Testis (tissue), 3 donors: ENCODE results near the gene SYNGR3. TPM values are rescaled to one million over a fixed set of nuclear protein-coding genes. Genes with fewer than 3 reads are reported as not detected.

Experiments
- DNase-seq: peaks from one replicate; pipeline ENCODE4 v3.0.0-alpha.2; 2019
- H3K27ac ChIP-seq, 2 donors: fragments of 200-600 bp; sonication (generic); one replicate each; pipeline ENCODE4 v1.5.1; 2019
- H3K27me3 ChIP-seq: fragments of 200-600 bp; sonication (generic); one replicate; pipeline ENCODE4 v1.5.1; 2019
- H3K36me3 ChIP-seq: fragments of 200-600 bp; sonication (generic); one replicate; pipeline ENCODE4 v1.5.1; 2017; ENCODE audit warnings: low read depth; ENCODE audit errors: missing control alignments
- H3K4me1 ChIP-seq: fragments of 200-600 bp; sonication (generic); one replicate; pipeline ENCODE4 v1.5.1; 2019
- H3K4me3 ChIP-seq, 2 donors: fragments of 200-600 bp; sonication (generic); one replicate each; pipeline ENCODE4 v1.5.1; 2017 to 2019
- H3K9me3 ChIP-seq: fragments of 200-600 bp; sonication (generic); one replicate; pipeline ENCODE4 v1.5.1; 2017
- CTCF ChIP-seq, 3 experiments: fragments of 450-650 bp in 2 of 3; fragments of 200-600 bp in 1 of 3; sonication (generic) in 1 of 3; IDR thresholded peaks; one replicate each; pipeline ENCODE4 v1.5.1; 2016 to 2019; ENCODE audit warnings: antibody characterized with exemption in 3 of 3, mild to moderate bottlenecking in 2 of 3, moderate library complexity in 1 of 3
- POLR2A ChIP-seq: fragments of 450-650 bp; IDR thresholded peaks from one replicate; pipeline ENCODE4 v1.6.1; 2017; ENCODE audit warnings: antibody characterized with exemption, mild to moderate bottlenecking, moderate library complexity
- WGBS, 2 donors: methylation state at CpG; one replicate each; pipeline ENCODE4 v1.1.5; 2018; 5-methylcytosine and 5-hydroxymethylcytosine counted together
- intact Hi-C: fragments of 100-400 bp; cut with DNase I; formaldehyde crosslinking; loops from one replicate; pipeline ENCODE4 v1.15.1; 2023; ENCODE audit warnings: low total_unique reads
- polyA plus RNA-seq: library from polyadenylated mRNA; stranded (reverse); fragments of 350-450 nt; fragmentation: Illumina TruSeq; extraction: RNeasy Lipid Tissue Mini Kit (QIAGEN cat#74804); gene quantifications from one replicate; pipeline ENCODE4 v1.2.3, GENCODE V29; 2014; ENCODE audit warnings: low read depth, low replicate concordance; ENCODE audit not compliant: insufficient read depth
- total RNA-seq, 2 donors: library from RNA; depleted of rRNA; stranded (reverse); fragments of >200 nt; gene quantifications; one replicate each; pipeline ENCODE4 v1.2.3, GENCODE V29; 2016

SYNGR3 gene
- total and polyA plus RNA-seq, 3 donors from 2014 or later: 10.0 to 33.5 (median 20.9) TPM

DNA sequence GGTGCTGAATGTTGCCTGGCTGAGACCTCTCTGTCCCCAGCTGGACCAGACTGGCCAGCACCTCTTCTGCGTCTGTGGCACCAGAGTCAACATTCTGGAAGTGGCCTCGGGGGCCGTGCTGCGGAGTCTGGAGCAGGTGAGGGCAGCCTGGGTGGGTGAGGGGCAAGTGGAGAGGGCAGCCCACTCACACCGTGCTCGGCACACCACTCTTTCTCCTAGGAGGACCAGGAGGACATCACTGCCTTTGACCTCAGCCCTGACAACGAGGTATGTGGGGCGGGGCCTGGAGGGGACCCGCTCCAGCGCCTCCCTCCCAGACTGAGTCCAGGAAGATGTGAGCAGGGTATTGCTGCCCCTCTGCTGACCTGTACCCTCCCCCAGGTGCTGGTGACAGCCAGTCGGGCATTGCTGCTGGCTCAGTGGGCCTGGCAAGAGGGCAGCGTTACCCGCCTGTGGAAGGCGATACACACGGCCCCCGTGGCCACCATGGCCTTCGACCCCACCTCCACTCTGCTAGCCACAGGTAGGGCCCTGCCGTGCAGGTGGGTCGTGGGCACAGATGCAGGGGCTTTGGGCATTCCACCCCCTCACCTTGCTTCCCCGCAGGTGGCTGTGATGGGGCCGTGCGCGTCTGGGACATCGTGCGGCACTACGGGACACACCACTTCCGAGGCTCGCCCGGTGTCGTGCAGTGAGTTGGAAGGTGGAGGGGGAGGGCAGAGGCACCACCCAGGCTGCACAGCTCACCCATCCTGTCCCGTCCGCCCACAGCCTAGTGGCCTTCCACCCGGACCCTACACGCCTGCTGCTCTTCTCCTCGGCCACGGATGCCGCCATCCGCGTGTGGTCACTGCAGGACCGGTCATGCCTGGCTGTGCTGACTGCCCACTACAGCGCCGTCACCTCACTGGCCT, 15.4 kb upstream of the SYNGR3 start:
- TF ChIP-seq POLR2A (no peak), CTCF (IDR thresholded peaks at IDR 0.05) (no peak)
- Histone ChIP-seq H3K4me1 (peaks cover 14% of the 10 kb centered on the region), H3K36me3 (no peaks in the 10 kb centered on the region), H3K4me3 (no peak overlapping the region), H3K27ac (no peak overlapping the region), H3K9me3 (no peaks in the 10 kb centered on the region), H3K27me3 (no peaks in the 10 kb centered on the region)
- no peak for DNase-seq
- 89 to 94% methylated on average over 31 to 37 of the region's 42 CpGs for WGBS, 2 donors
- intact Hi-C loops: no loop called here

GRCh38 chr16:1975432-1976215, 14.1 kb upstream of the SYNGR3 start:
- Histone ChIP-seq H3K36me3 (no peaks in the 10 kb centered on the region), H3K4me3 (no peak overlapping the region), H3K4me1 (peaks cover 14% of the 10 kb centered on the region), H3K9me3 (no peaks in the 10 kb centered on the region), H3K27me3 (no peaks in the 10 kb centered on the region), H3K27ac (no peak overlapping the region)
- WGBS, 2 donors: 89 to 95% methylated on average over 6 to 31 of the region's 33 CpGs
- DNase-seq: no peak
- TF ChIP-seq POLR2A (no peak), CTCF (IDR thresholded peaks at IDR 0.05) (no peak)
- intact Hi-C loops: no loop called here

DNA sequence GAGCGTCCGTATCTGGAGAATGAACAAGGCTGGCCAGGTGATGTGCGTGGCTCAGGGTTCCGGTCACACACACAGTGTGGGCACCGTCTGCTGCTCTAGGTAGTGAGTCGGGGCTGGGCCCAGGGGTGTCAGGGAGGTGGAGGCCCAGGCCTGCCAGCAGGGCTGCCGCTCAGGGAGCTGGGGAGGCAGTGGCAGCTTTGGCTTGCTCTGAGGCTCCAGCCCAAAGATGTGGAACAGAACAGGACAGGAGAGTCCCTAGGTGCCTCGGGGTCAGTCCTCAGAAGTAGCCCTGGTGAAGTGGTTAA, 13.6 kb upstream of the SYNGR3 start:
- WGBS, 2 donors: 93% methylated on average over 8 of the region's 8 CpGs; no CpG with 5 or more reads in 1 of the 2 donors

More for the DNA sequence above, 13.6 kb upstream of the SYNGR3 start:
- H3K4me3 ChIP-seq: no peak overlapping the region
- no peak for DNase-seq
- peaks cover 9% of the 10 kb centered on the region for H3K4me1 ChIP-seq
- no peaks in the 10 kb centered on the region for H3K36me3 ChIP-seq
- H3K27me3 ChIP-seq: no peaks in the 10 kb centered on the region
- no peak overlapping the region for H3K27ac ChIP-seq
- intact Hi-C loops: no loop called here
- H3K9me3 ChIP-seq: no peaks in the 10 kb centered on the region
- no peak for TF ChIP-seq POLR2A
- no peak for TF ChIP-seq CTCF (IDR thresholded peaks at IDR 0.05)
